ENCODE results near the gene ARHGEF7.

GRCh38 chr13:111093136-111093535 lies 22.0 kb upstream of the ARHGEF7 start:
- TF ChIP-seq, protein P1, sequence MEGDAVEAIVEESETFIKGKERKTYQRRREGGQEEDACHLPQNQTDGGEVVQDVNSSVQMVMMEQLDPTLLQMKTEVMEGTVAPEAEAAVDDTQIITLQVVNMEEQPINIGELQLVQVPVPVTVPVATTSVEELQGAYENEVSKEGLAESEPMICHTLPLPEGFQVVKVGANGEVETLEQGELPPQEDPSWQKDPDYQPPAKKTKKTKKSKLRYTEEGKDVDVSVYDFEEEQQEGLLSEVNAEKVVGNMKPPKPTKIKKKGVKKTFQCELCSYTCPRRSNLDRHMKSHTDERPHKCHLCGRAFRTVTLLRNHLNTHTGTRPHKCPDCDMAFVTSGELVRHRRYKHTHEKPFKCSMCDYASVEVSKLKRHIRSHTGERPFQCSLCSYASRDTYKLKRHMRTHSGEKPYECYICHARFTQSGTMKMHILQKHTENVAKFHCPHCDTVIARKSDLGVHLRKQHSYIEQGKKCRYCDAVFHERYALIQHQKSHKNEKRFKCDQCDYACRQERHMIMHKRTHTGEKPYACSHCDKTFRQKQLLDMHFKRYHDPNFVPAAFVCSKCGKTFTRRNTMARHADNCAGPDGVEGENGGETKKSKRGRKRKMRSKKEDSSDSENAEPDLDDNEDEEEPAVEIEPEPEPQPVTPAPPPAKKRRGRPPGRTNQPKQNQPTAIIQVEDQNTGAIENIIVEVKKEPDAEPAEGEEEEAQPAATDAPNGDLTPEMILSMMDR (IDR thresholded peaks at IDR 0.05): no peak
- TF ChIP-seq POLR2AphosphoS5 (IDR thresholded peaks at IDR 0.05; ENCODE audit: insufficient read depth in 1 of 2, low read depth in 1 of 2): no peak
- TF ChIP-seq POLR2A (IDR thresholded peaks at IDR 0.05): no peak

Measured in vagina (tissue), 2 donors.